C4-2B (cell line): ENCODE data around the gene CCDC57.
A peak's percentile ranks its signal among the peaks of the same experiment; 100 is the strongest.

Source experiments
- H3K27ac ChIP-seq: fragments of 450-650 bp; 2 replicates; pipeline ENCODE4 v1.5.1; 2017
- CTCF ChIP-seq: fragments of 450-650 bp; conservative IDR thresholded peaks from 2 replicates; pipeline ENCODE4 v1.5.1; 2017; ENCODE audit warnings: mild to moderate bottlenecking
- ZFX ChIP-seq: fragments of 450-650 bp; IDR thresholded peaks from 2 replicates; pipeline ENCODE4 v1.6.1; 2017

The CCDC57 gene

GRCh38 chr17:82058855-82059249 is 153.8 kb downstream of the CCDC57 start:
- no peak for TF ChIP-seq CTCF
- no peak for TF ChIP-seq ZFX

GRCh38 chr17:82058230-82058854 is 154.3 kb downstream of the CCDC57 start:
- H3K27ac ChIP-seq: no peak overlapping the region
- no peak for TF ChIP-seq ZFX
- no peak for TF ChIP-seq CTCF

More at GRCh38 chr17:82058855-82059249, 153.8 kb downstream of the CCDC57 start:
- H3K27ac ChIP-seq: no peak overlapping the region

GRCh38 chr17:82056729-82057621 is 155.7 kb downstream of the CCDC57 start:
- H3K27ac ChIP-seq: peak overlapping the region; percentile 2; the same call in 1 of the 2 replicates

GRCh38 chr17:82055965-82056728 is 156.5 kb downstream of the CCDC57 start:
- peak overlapping the region; percentile 0; the same call in 1 of the 2 replicates for H3K27ac ChIP-seq
- TF ChIP-seq CTCF (no peak), ZFX (no peak)

More at GRCh38 chr17:82056729-82057621, 155.7 kb downstream of the CCDC57 start:
- no peak for TF ChIP-seq ZFX
- TF ChIP-seq CTCF: no peak

- H3K27ac ChIP-seq: peak overlapping the region; percentile 0; the same call in 1 of the 2 replicates
Measured at GRCh38 chr17:82055023-82055964, 157.3 kb downstream of the CCDC57 start.

More at GRCh38 chr17:82055023-82055964, 157.3 kb downstream of the CCDC57 start:
- TF ChIP-seq CTCF (no peak), ZFX (no peak)
